ENCODE data around the gene MPPED1. TPM values are rescaled to one million over a fixed set of nuclear protein-coding genes. Genes with fewer than 3 reads are reported as not detected.

The MPPED1 gene, protein sequence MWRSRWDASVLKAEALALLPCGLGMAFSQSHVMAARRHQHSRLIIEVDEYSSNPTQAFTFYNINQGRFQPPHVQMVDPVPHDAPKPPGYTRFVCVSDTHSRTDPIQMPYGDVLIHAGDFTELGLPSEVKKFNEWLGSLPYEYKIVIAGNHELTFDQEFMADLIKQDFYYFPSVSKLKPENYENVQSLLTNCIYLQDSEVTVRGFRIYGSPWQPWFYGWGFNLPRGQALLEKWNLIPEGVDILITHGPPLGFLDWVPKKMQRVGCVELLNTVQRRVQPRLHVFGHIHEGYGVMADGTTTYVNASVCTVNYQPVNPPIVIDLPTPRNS
- 0.03 and 0.08 TPM in 2 replicates for total RNA-seq (2014; rRNA removed; shearing (Covaris generic))
- not detected in 2 replicates for polyA plus RNA-seq (2015; cell fraction: cytosol; rRNA removed)
- polyA plus RNA-seq (2015; cell fraction: nucleus; rRNA removed) = 1.5 TPM in 1 of 2 replicates, not detected in the other

DNA sequence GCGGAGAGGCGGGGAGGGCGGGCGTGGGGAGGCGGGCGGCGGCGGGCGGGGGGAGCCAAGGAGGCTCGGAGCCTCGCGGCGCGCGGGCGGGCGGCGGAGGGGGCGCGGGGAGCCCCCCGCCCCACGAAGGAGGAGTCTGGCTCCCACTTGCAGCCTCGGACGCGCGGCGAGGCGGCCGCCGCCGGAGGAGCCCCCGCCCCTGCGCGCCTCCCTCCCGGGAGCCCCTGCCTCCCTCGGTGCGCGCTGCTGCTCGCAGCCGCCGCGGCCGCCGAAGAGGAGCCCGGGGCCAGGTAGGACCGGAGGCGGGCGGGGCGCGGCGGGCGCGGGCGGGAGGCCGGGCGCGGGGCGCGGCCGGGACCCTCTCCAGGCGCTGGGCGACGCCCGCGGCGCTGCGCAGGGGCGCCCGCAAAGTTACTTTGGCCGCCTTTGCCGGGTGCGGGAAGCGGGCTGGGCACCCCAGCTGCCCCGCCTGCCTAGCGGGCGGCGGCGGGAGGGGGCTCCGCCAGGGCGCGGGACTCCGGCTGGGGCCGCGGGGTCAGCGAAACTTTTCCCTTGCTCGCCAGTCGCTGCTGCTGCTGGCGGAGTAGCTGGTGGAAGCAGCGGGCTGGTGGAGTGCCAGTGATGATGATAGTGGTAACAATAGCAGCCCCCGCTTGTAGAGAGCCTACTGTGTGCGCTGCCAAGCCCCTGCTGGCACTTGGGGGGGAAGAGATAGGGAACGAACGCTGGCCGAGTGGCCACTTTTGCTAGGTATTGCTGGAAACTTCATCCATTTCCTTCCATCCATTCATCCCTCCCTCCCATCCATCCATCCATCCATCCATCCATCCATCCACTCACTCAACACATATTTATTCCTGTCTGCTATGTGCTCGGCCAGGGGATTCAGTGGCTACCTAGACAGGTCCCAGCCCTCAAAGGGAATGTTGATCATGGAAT, at the start of gene MPPED1:
TSS of gene MPPED1 (plus strand) at position 146 of the 939 bp plus-strand sequence. CDS start 12,972 bp downstream, outside the sequence.
- in situ Hi-C loops (cut with HindIII; ENCODE audit: low pct_unique_long_range_greater_than_20kb, low sequenced_read_pairs) = no loop called here

DNA sequence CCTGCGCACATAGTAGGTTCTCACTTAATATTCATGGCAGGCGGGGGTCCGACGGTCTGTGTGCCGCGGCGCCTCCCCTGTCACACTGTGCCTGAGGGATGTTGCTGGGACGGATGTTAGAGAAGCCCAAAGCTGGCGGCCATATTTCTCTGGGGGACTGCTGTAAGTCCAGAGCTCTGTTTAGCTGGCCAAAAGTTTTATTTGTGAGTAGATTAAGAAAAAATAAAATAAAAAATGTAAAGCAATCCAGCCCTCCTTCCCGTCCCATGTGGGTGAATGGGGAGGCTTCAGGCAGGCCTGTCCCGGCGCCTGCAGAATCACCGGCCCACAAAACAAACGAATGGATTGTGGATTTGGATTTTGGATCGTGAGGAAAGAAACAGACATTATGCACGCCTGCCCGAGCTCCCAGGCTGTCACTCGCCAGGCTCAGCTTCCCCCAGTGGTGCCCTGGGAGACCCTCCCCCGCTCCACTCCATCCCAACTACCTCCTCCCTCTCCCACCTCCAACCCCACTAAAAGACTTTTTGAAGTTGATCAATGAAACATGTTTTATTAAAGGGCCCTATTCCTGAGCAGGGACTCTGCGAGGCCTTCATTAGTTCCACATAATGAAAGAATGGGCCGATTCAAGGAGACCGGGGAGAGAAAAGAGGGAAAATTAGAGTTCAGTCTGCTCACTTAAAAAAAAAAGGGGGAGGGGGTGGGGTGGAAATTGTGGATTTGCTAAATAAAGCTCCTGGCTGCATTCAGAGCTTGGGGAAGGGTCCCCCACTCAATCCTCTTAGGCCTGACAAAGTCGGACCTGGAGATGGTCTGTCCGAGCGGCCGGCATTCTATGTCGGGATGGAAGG, 48.3 kb upstream of the MPPED1 start:
- in situ Hi-C loops (cut with HindIII; ENCODE audit: low pct_unique_long_range_greater_than_20kb, low sequenced_read_pairs) = no loop called here
- no peak for DNase-seq (ENCODE audit: low read depth, low spot score)

More for the DNA sequence above, at the start of gene MPPED1:
- no peak for DNase-seq (ENCODE audit: low read depth, low spot score)

DNA sequence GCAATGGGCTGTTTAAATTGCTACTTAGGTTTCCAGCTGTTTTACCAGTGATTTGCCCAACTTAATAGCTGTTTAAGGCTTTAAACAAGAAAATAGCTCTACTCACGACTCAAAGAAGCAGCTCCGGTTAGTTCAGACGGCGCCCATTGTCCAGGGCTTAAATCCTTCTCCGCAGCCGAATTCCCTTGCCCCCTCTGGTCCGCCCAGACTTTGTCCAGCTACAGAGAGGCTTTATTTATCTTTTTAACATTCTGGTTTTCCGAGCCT, 47.7 kb upstream of the MPPED1 start:
- no peak for DNase-seq (ENCODE audit: low read depth, low spot score)
- in situ Hi-C loops (cut with HindIII; ENCODE audit: low pct_unique_long_range_greater_than_20kb, low sequenced_read_pairs) = no loop called here

DNA sequence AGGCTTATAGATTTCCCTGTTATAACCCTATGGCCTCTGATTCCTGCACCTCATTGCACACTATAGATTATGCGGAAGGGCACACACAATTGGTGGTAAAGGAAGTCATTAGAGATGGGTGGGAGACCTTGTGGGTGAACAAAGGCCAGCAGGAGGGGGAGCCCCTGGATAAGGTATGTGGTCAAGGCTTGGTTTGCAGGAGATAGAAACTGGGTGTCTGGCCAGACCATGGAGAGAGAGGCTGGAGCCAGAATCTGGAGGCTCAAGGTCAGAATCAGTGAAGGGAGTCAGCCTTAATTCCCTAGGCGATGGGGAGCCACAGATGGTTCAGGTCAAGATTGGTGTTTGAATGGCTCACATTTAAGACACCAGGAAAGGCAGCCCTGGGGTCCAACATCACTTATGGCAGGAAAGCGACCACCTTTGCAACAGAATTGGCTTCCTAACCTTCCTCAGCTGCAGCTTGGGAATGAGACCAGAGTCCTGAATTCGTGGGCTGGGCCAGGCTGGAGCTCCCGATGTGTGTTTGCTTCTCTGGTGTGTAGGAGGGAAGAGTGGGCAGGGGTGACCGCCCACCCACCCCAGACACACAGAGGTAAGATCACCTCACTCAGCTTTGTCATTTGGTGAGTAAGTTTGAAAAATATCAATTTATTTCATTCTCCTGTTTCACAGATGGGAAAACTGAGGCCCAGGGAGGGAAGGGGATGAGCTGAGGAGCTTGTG, 45.9 kb upstream of the MPPED1 start:
- DNase-seq (ENCODE audit: low read depth, low spot score) = no peak
- in situ Hi-C loops (cut with HindIII; ENCODE audit: low pct_unique_long_range_greater_than_20kb, low sequenced_read_pairs) = no loop called here

DNA sequence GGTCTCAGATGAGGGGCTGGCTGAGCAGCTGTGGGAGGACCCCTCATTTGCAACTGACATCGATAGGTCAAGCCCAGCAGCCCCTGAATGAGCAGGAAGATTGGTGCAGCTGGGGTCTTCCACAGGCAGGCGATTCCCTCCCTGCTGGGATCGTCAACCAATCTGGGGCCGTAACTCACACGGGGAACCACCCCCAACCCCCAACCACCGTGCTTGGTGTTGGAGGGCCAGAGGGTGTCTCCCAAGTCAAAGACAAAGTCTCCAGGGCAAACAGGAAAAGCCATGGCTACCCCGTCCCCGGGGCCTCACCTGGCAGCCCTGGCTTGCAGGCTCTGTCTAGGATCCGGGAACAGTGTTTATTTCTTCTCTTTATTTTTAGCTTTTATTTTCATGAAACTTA, 41.8 kb upstream of the MPPED1 start:
- no peak for DNase-seq (ENCODE audit: low read depth, low spot score)
- in situ Hi-C loops (cut with HindIII; ENCODE audit: low pct_unique_long_range_greater_than_20kb, low sequenced_read_pairs) = no loop called here

DNA sequence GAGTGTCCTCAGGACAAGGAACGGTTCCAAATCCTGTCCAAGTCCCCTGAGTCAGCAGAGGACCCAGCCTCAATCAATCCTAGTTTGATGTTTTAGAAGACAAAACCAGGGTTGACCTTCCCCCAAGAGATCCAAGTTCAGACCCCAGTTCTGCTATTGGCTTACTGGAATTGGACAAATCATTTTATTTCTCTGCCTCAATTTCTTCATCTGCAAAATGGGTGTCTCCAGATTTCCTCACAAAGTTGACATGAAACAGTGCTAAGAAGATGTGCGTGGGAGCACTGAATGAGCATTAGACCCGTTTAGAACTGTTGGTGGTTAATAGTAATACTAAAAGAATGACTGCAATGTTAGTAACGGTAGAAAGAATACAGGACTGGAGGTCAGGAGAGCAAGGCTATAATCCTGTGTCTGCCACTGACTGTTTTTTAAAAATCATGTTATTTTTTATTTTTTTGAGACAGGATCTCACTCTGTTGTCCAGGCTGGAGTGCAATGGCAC, 35.8 kb upstream of the MPPED1 start:
- DNase-seq (ENCODE audit: low read depth, low spot score) = no peak
- in situ Hi-C loops (cut with HindIII; ENCODE audit: low pct_unique_long_range_greater_than_20kb, low sequenced_read_pairs) = no loop called here

DNA sequence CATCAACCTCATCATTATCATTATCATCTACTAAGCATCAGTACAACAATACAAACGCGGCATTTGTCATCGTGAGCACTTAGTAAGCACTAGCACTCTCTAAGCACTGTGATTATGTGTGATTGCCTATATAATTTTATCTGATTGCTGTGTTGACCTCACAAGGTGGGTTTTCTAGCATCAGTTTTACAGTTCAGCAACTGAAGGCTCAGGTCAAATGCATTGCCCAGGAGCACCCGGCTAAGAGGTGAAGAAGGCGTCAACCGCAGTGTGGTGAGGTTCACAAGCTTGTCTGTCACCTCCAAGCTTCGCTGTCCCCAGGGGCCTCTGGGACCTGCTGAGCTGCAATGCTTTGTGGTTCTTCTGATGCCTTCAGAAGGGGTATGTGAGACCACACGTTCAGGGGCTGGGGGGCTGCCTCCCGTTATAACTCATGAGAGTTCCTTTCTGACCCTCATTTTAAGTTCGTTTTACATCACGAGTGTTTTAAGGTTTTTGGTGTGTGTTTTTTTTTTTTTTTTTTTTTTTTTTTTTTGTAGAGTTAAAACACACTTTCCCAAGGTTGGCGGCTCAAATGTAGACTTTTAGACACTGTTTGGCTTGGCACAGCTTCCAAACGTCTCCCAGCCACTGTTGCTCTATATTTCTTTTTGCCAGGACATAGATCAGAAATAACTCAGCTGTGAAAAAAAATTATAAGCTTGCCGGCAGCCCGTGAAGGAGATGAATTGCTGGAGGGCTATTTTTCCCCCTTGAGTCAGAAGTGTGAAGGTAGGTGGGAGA, 34.9 kb upstream of the MPPED1 start:
- DNase-seq (ENCODE audit: low read depth, low spot score) = no peak
- in situ Hi-C loops (cut with HindIII; ENCODE audit: low pct_unique_long_range_greater_than_20kb, low sequenced_read_pairs) = no loop called here

DNA sequence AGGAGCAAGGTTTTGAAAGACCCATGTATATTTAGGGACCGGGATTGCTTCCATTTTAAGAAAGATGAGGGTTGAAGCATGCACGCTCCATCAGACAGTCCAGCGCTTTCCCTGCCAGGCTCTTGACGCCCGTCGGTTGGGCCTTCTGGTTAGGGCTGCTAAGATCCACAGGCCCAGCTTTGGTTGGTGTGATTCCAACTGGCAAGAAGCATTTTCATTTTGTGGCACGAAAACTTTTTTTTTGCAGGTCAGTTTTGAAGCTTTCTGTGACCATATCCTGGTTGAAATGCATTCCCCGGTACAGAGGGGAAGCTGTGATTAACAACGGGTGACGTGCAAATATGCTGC, 34.3 kb upstream of the MPPED1 start:
- DNase-seq (ENCODE audit: low read depth, low spot score) = no peak
- in situ Hi-C loops (cut with HindIII; ENCODE audit: low pct_unique_long_range_greater_than_20kb, low sequenced_read_pairs) = no loop called here

DNA sequence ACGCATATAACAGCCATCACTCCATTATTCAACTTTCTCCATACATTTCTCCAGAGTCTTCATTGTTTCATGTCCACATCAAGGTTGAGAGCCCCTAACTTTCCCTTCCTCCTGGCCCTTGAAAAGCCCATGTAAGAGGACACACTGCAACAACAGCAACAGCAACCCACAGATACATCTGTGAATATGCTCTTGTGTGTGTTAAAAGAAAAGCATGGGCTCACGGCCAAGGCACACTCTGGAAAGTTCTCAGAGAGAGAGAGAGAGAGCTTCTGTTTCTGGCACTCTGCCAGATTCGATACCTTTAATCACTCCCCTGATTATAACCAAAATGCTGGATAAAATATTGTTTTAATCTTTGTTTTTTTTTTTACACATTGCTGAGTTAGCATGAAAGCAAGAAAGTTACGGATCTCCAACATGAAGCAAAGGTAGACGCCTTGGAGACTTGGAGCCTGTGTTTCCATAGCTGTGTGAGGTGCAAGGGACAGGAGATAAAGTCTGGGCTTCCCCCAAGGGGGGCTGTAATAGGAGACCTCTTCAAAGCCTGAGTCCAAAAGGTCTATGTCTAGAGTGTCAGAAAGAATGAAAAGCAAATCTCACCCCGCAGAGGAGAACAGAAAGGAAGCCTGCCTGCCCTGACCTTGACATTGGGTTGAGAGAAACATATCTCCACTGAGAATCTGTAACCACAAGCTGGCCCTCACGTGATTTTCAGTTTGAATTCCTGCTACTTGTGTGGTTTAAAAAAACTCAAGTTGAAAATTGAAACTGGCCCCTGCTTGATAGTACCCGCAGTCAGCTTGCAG, 33.7 kb upstream of the MPPED1 start:
- in situ Hi-C loops (cut with HindIII; ENCODE audit: low pct_unique_long_range_greater_than_20kb, low sequenced_read_pairs) = no loop called here

DNA sequence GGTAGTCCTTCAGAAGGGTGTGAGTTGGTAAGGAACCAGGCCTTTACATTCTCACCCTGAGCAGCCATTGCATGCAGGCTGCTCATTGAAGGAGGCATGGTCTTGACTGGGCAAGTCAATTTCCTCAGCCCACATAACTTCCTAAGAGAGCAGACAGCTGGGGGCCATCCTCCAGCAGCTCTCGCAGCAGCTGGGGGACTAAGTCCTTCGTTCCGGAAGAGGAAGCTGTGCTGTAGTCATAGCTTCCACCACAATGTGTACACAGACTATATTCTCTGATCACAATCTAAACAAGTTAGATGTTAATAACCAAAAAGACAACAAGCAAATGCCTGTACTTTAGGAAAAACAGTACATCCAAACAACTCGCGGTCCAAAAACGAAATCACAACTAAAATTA, 30.1 kb upstream of the MPPED1 start:
- in situ Hi-C loops (cut with HindIII; ENCODE audit: low pct_unique_long_range_greater_than_20kb, low sequenced_read_pairs) = no loop called here
- no peak for DNase-seq (ENCODE audit: low read depth, low spot score)

More for the DNA sequence above, 33.7 kb upstream of the MPPED1 start:
- DNase-seq (ENCODE audit: low read depth, low spot score) = peak; percentile 14

DNA sequence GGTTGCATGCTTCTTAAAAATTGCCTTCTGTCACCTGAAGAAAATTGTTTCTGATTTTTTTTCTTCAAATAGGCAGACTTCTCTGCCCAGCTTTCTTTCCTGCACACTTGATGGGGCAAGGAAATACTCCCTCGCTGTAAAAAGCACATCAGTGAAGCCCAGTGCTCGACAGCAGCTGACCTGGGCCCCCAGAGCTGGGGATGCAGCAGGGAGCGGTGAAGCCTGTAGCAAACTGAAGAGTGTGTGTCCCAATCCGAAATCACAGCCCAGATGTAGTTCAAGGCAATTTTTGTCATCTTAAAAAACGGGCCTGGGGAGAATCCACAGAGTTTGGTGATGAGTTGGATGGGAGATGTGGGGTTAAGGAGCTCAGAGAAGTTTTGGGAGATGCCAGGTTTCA, 27.0 kb upstream of the MPPED1 start:
- DNase-seq (ENCODE audit: low read depth, low spot score) = no peak
- in situ Hi-C loops (cut with HindIII; ENCODE audit: low pct_unique_long_range_greater_than_20kb, low sequenced_read_pairs) = no loop called here

DNA sequence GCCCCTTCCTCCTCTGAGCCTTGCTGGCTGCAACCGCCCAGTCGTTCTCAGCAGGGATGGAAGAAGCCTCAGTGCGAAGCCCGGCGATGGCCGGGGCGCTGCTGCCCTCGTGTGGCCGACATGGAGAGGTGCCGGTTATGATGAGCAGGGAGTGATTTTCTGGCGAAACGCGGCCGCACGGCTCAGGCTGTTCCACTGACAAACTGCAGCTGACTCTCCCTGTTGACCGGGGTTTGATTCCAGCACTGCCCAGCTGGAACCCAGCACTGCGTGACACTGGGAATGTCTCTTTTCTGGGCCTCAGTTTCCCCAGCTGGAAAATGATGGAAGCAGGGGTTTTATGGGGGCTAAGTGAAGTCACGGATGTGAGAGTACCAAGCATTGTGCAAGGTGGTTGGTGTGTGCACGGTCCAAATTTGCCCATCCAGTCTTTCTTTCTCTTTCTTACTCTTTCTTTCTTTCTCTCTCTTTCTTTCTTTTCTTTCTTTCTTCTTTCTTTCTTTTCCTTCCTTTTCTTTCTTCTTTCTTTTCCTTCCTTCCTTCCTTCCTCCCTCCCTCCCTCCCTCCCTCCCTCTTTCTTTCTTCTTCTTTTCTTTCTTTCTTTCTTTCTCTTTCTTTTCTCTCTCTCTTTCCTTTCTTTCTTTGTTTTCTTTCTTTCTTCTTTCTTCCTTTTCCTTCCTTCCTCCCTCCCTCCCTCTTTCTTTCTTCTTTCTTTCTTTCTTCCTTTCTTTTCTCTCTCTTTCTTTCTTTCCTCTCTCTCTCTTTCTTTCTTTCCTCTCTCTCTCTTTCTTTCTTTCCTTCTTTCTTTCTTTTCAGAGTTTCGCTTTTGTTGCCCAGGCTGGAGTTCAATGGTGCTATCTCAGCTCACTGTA, 25.8 kb upstream of the MPPED1 start:
- in situ Hi-C loops (cut with HindIII; ENCODE audit: low pct_unique_long_range_greater_than_20kb, low sequenced_read_pairs) = no loop called here
- peak; percentile 84 for DNase-seq (ENCODE audit: low read depth, low spot score)

DNA sequence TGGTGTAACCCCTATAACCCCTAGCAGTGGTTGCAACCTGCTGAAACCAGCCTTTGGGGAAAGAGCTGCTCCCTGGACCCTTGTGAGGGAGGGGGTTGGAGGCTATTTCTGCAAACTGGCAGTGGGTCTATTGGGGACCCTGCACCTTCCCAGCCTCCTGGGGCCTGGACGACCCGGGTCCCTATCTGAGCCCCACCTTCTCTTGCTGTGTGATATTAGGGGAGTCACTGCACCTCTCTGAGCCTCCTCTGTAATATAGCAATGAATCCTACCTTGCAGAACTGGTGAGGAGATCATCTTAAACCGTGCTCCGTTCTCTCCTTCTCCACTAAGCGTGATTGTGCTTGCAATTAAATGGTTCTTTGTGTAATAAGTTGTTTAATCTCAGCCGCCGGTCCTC, 24.0 kb upstream of the MPPED1 start:
- in situ Hi-C loops (cut with HindIII; ENCODE audit: low pct_unique_long_range_greater_than_20kb, low sequenced_read_pairs) = no loop called here
- no peak for DNase-seq (ENCODE audit: low read depth, low spot score)

DNA sequence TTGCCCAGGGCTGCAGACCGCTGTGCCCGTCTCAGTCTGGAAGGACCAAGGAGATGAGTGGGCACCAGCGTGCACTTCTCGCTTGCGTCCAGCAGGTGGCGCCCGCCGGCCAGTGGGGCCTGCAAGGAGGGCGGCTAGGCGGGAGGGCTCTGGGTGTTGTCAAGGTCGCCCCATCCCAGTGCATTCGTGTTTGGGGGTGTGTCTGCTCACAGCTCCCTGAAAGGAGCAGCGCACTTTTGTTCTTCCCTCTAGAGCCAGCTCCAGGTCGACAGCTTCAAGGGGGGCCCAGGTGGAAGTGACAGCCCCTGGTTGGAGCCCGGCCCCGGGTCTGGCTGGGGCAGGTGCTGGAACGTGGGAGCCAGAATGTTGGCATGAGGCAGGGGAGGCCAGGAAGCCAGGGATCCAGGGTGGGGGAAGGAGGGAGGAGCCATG, 23.4 kb upstream of the MPPED1 start:
- in situ Hi-C loops (cut with HindIII; ENCODE audit: low pct_unique_long_range_greater_than_20kb, low sequenced_read_pairs) = no loop called here

More for the DNA sequence above, 23.4 kb upstream of the MPPED1 start:
- peak; percentile 70 for DNase-seq (ENCODE audit: low read depth, low spot score)

Measured in SK-MEL-5 (cell line).